Testis (tissue), 2 donors: ENCODE measurements around the gene FAM78B.

Experiments
- CTCF ChIP-seq, 3 experiments: fragments of 450-650 bp in 2 of 3; fragments of 200-600 bp in 1 of 3; sonication (generic) in 1 of 3; IDR thresholded peaks; one replicate each; pipeline ENCODE4 v1.5.1; 2016 to 2019; ENCODE audit warnings: antibody characterized with exemption in 3 of 3, mild to moderate bottlenecking in 2 of 3, moderate library complexity in 1 of 3
- POLR2A ChIP-seq: fragments of 450-650 bp; IDR thresholded peaks from one replicate; pipeline ENCODE4 v1.6.1; 2017; ENCODE audit warnings: antibody characterized with exemption, mild to moderate bottlenecking, moderate library complexity

DNA sequence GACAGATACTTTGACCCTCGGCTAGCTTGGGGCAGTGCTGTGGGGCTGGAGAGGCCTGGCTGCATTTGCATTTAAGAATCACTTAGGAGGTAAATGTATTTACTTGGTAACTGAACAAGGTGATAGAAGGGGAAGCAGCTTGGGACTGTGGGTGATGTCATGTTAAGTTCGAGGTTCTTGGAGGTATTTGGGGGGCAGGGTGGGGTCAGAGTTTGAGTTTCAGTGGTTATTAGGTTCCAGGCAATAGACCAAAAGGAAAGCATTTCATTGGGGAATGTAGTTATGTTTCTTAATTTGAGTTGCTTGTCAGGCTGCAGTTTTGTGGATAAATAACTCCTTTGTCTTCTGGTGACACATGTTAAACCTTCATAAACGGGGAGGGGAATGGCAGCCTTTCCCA is 2.4 kb upstream of the FAM78B start:
- TF ChIP-seq CTCF (IDR thresholded peaks at IDR 0.05) = no peak
- TF ChIP-seq POLR2A = no peak
